Activated T-cell treated with anti-CD3 and anti-CD28 coated beads for 48 hours (primary cell): ENCODE measurements around the gene PABPN1L.
"Not testable (repeated sequence)": the region's sequence is repeated elsewhere in the genome, so short reads cannot be mapped to it uniquely, and the experiment has no call there.

Experiments
- DNase-seq: peaks from one replicate; pipeline ENCODE4 v3.0.0-alpha.2; 2020; ENCODE audit warnings: low read depth

PABPN1L gene

GRCh38 chr16:88830258-88830657 lies 36.2 kb downstream of the PABPN1L start:
- no peak for DNase-seq

- no peak for DNase-seq
These were observed 37.7 kb downstream of the PABPN1L start for GRCh38 chr16:88828711-88829110.

- DNase-seq: no peak
These were observed 38.7 kb downstream of the PABPN1L start for GRCh38 chr16:88827727-88828126.

- DNase-seq: no peak
These were observed 40.2 kb downstream of the PABPN1L start for GRCh38 chr16:88826070-88826840.

GRCh38 chr16:88825146-88825545 lies 41.3 kb downstream of the PABPN1L start:
- no peak for DNase-seq

GRCh38 chr16:88824256-88825077 lies 42.0 kb downstream of the PABPN1L start:
- DNase-seq: no peak

- DNase-seq: not testable (repeated sequence)
These were observed 42.8 kb downstream of the PABPN1L start for GRCh38 chr16:88823646-88824045.

- DNase-seq: no peak
These were observed 44.0 kb downstream of the PABPN1L start for GRCh38 chr16:88822281-88823040.

- no peak for DNase-seq
These were observed 45.2 kb downstream of the PABPN1L start for GRCh38 chr16:88821168-88821850.

GRCh38 chr16:88820385-88821025 lies 46.0 kb downstream of the PABPN1L start:
- no peak for DNase-seq

- no peak for DNase-seq
These were observed 47.3 kb downstream of the PABPN1L start for GRCh38 chr16:88819126-88819525.

GRCh38 chr16:88818575-88818874 lies 47.9 kb downstream of the PABPN1L start:
- DNase-seq: no peak

- DNase-seq: no peak
These were observed 48.5 kb downstream of the PABPN1L start for GRCh38 chr16:88817785-88818574.

GRCh38 chr16:88816736-88817535 lies 49.5 kb downstream of the PABPN1L start:
- DNase-seq: no peak

GRCh38 chr16:88815901-88816589 lies 50.4 kb downstream of the PABPN1L start:
- peak; percentile 54 for DNase-seq

- DNase-seq: no peak
These were observed 51.2 kb downstream of the PABPN1L start for GRCh38 chr16:88815227-88815626.

- no peak for DNase-seq
These were observed 52.3 kb downstream of the PABPN1L start for GRCh38 chr16:88814144-88814502.
